ENCODE data around the gene LDLRAD1.
"Not testable (repeated sequence)": the region's sequence is repeated elsewhere in the genome, so short reads cannot be mapped to it uniquely, and the experiment has no call there.

The LDLRAD1 gene

GRCh38 chr1:54016343-54017282, 1.4 kb downstream of the LDLRAD1 start:
- no peak for DNase-seq

- no peak for DNase-seq
Measured at GRCh38 chr1:54014009-54014629, 3.9 kb downstream of the LDLRAD1 start.

- DNase-seq: no peak
Measured at GRCh38 chr1:54013393-54014008, 4.5 kb downstream of the LDLRAD1 start.

- no peak for DNase-seq
Measured at GRCh38 chr1:54012863-54013262, 5.1 kb downstream of the LDLRAD1 start.

- no peak for DNase-seq
Measured at GRCh38 chr1:54012008-54012325, 6.0 kb downstream of the LDLRAD1 start.

DNA sequence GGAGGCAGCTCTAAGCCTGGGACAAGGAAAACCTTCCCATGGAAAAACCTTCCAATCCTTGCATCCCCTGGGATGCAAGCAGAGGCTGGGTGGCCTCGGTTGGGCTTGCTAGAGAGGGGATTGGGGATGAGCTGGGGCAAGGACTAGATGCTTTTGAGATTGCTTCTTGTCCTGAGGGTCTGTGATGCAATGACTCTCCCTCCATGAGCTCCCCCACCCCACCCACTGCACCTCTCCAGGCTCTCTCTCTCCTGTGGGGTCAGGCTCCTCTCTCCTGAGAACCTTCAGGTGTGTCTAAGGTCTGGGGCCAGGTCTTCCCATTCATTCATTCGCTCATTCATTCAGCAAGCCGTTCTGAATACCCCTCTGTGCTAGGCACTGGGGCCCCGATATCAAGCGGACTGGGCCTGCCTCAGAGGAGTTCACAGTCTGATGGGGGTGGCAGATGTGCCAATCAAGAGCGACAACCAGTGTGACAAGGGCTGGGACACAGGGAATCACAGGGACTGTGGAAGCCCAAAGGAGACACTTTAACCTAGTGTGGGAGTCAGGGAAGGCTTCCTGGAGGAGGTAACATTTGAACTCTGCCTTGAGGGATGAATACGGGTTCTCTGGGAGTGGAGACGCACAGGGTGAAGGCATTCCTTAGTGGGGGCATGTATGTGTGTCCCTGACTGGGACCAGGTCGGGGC, 6.5 kb downstream of the LDLRAD1 start:
- no peak for DNase-seq

DNA sequence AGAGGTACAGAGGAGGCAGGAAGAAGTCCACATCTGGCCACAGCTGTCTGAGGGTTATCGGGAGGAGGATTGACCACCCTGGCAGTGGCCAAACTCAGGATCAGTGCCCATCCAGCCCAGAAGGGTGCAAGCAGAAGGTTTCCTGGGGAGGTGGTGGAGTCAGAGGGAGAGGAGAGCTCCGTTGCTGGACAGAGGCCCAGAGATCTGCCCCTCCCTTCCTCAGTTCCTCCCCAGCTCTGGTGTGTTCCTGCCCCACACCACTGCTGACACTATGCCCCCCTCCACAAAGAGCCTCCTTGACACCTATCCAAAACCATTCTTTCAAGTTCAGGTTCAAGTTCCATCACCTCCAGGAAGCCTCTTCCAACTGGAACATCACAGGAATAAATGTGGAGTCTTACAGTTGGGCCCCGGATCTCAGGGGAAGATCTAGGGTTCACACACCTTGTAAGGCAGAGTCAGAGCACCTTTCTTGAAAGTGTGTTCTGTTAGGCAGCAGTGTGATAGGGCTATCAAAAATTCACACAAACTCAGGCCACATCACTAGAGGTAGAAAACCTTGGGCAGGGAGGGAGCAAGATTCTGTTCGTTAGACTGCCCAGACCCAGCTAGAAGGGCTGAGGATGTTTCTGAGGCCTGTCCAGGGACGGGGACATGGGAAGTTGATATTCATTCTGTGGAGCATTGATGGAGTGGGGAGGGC, 7.4 kb downstream of the LDLRAD1 start:
- DNase-seq: no peak

DNA sequence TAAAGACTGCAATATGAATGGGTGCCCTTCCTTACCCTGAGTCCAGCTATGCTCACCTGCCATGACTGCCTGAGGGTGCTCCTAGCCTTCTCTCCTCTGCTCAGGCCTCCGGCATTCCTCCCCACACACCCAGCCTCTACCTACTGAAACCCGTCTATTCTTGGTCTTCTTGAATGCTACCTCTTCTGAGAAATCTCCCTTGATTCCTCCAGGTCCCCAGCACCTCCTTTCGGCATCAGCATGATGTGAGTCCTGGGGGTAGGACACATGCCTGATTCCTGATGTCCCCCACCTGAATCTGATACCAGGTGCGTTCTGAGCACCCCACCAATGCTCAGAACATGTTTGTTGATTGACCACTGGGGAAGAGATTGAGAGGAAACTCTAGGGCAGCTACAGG, 8.6 kb downstream of the LDLRAD1 start:
- DNase-seq: no peak

GRCh38 chr1:54008876-54009275, 9.1 kb downstream of the LDLRAD1 start:
- DNase-seq: no peak

- DNase-seq: no peak
Measured at GRCh38 chr1:54007613-54008012, 10.4 kb downstream of the LDLRAD1 start.

DNA sequence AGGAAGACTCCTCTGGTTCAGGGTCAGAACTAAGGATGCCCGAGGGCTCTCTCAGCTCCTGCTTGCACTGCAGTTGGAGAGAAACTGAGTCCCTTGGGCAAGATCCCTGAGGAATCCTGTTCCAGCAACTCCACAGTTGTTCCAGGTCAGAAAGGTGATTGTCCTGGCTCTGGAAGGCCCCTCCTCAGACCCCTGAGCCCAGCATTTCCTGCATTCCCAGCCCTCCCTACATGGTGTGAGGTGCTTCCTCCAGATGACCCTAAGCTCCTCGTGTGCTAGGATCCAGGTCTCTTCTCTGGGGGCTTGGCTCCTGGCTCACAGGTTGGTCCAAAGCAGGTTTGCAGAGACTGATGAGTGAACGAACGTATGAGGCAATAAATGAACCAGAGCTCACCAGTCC, 11.5 kb downstream of the LDLRAD1 start:
- no peak for DNase-seq

DNA sequence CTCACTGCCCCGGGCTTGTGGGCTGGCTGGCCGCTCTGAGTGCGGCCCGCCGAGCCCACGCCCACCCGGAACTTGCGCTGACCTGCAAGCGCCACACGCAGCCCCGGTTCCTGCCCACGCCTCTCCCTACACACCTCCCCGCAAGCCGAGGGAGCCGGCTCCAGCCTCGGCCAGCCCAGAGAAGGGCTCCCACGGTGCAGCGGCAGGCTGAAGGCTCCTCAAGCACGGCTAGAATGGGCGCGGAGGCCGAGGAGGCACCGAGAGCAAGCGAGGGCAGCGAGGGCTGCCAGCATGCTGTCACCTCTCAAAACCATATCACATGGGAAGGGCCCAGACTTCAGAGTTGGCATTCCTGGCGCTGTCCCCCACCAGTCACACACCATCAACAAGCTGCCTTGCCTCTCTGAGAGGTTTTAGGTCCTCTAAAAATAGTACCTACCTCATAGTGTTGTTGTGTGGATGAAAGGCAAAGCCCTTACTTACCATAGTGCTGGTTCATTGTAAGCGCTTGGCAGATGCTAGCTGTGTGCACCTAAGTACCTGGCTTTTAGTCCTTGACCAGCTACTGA, 13.4 kb downstream of the LDLRAD1 start:
- DNase-seq: no peak

DNA sequence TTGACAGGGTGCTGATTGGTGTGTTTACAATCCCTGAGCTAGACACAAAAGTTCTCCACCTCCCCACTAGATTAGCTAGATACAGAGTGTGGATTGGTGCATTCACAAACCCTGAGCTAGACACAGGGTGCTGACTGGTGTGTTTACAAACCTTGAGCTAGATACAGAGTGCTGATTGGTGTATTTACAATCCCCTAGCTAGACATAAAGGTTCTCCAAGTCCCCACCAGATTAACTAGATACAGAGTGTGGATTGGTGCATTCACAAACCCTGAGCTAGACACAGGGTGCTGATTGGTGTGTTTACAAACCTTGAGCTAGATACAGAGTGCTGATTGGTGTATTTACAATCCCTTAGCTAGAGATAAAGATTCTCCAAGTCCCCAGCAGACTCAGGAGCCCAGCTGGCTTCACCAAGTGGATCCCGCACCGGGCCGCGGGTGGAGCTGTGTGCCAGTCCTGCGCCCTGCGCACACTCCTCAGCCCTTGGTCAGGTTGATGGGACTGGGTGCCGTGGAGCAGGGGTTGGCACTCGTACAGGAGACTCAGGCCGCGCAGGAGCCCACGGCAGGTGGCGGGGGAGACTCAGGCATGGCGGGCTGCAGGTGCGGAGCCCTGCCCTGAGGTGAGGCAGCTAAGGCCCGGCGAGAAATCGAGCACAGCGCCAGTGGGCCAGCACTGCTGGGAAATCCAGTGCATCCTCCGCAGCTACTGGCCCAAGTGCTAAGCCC, 14.1 kb downstream of the LDLRAD1 start:
- DNase-seq: not testable (repeated sequence)

DNA sequence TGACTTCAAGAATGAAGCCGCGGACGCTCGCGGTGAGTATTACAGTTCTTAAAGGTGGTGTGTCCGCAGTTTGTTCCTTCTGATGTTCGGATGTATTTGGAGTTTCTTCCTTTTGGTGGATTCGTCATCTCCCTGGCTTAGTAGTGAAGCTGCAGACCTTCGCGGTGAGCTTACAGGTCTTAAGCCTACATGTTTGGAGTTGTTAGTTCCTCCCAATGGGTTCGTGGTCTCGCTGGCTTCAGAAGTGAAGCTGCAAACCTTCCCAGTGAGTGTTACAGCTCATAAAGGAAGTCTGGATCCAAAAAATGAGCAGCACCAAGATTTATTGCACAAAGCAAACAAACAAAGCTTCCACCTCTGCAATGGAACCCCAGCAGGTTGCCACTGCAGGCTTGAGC, 14.7 kb downstream of the LDLRAD1 start:
- DNase-seq: no peak

GRCh38 chr1:54002544-54003248, 15.3 kb downstream of the LDLRAD1 start:
- no peak for DNase-seq

- DNase-seq: no peak
Measured at GRCh38 chr1:54001591-54001990, 16.4 kb downstream of the LDLRAD1 start.

GRCh38 chr1:53999920-54000319, 18.1 kb downstream of the LDLRAD1 start:
- DNase-seq: no peak

- DNase-seq: no peak
Measured at GRCh38 chr1:53998223-53998622, 19.8 kb downstream of the LDLRAD1 start.

- no peak for DNase-seq
Measured at GRCh38 chr1:53995683-53996082, 22.3 kb downstream of the LDLRAD1 start.

DNA sequence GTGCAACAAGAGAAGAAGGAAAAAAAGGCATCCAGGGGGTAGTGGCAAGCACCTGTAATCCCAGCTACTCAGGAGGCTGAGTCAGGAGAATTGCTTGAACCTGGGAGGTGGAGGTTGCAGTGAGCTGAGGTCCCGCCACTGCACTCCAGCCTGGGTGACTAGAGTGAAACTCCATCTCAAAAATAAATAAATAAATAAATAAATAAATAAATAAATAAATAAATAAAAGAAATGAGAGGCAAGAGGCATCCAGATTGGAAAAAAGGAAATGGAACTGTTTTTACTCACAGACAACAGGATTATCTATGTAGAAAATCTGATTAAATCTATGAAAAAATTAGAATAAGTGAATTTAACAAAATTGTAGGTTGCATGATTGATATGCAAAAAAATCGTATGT, 23.5 kb downstream of the LDLRAD1 start:
- DNase-seq: not testable (repeated sequence)
